ENCODE measurements around the gene RNASEL. TPM values are rescaled to one million over a fixed set of nuclear protein-coding genes. Genes with fewer than 3 reads are reported as not detected.

RNASEL gene
- total and polyA plus RNA-seq, 5 donors, result 2.5 to 5.7 (median 5.3) TPM

GRCh38 chr1:182617734-182618351 is 28.8 kb upstream of the RNASEL start:
- 49% methylated on average over 6 of the region's 6 CpGs for WGBS
- ATAC-seq (no peak), DNase-seq (no peak)
- no peaks in the 10 kb centered on the region for H3K27me3 ChIP-seq (ENCODE audit: control insufficient read depth, insufficient read depth)
- H3K27ac ChIP-seq (ENCODE audit: low read length), result no peak overlapping the region
- H3K9me3 ChIP-seq (ENCODE audit: control insufficient read depth, low read length), result no peaks in the 10 kb centered on the region
- H3K4me1 ChIP-seq (ENCODE audit: control insufficient read depth, insufficient read depth, low read length), result peaks cover 4% of the 10 kb centered on the region
- no peak overlapping the region for H3K4me3 ChIP-seq (ENCODE audit: low read length)
- intact Hi-C loops (cut with DNase I), result no loop called here

DNA sequence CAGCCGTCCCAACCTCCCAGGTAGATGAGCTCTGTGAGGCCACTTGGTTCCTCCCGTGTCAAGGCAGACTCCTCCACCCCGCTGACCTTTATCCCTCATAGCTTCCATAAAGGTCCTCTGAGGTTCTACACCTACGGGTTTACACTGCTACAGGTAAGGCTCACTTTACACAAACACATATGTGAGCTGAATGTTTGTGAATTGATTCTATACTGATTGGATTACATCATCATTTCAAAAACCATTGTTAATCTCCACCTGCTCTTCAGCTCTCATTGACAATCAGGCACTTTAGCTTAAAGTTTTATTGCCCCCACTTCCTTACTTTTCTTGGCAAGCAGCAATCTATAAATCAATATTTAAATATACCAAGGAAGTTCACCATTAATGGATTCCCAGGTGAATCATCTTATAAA is 28.0 kb upstream of the RNASEL start:
- DNase-seq, result no peak
- intact Hi-C loops (cut with DNase I), result no loop called here
- H3K27ac ChIP-seq (ENCODE audit: low read length), result no peak overlapping the region
- WGBS, result 81% methylated on average over 4 of the region's 4 CpGs
- H3K4me1 ChIP-seq (ENCODE audit: control insufficient read depth, insufficient read depth, low read length), result peaks cover 4% of the 10 kb centered on the region
- ATAC-seq, result no peak
- H3K9me3 ChIP-seq (ENCODE audit: control insufficient read depth, low read length), result no peaks in the 10 kb centered on the region
- H3K27me3 ChIP-seq (ENCODE audit: control insufficient read depth, insufficient read depth), result no peaks in the 10 kb centered on the region
- H3K4me3 ChIP-seq (ENCODE audit: low read length), result no peak overlapping the region

DNA sequence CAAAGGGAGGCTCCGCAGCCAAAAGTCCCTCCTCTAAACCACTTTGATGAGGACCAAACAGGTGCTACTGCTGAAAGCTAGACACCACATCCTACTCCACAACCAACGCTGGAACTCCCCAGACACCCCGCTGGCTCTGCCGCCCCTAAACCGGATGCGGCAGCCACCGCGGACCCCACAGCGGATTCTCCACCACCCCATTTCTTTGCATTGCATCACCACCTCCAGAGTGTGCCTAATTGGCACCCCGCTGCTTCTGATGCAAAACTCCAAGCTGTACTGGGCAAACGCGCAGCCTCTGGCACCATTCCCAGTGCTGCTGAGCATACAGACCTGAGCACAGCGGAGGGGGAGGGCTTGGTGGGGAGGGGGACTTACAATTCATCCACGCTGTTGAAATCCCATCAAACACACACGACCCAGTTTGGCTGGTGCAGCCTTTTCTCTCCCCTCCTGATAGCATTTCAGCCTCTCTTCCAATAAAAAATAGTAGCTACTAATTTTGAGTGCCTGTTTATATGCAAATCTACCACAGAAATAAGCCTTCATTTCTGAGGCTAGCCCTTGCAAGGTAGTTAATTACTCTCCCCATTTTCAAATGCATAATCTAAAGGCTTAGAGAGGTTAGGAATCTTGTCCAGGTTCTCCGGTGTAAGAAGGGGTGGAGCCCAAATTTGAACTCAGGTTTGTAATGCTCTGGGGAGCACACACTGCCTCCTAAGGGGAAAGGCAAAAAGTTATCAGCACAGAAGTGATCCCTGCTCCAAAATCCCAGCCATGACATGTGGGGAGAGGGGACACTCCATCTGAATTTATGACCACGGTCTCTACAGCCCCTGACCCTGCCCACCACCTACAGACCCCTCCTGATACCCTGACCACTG is 27.3 kb upstream of the RNASEL start:
- no peaks in the 10 kb centered on the region for H3K9me3 ChIP-seq (ENCODE audit: control insufficient read depth, low read length)
- peak; percentile 50 to 52 for ATAC-seq
- 7% methylated on average over 17 of the region's 17 CpGs for WGBS
- DNase-seq, result peak; percentile 79 to 93 (median 89)
- H3K4me3 ChIP-seq (ENCODE audit: low read length), result no peak overlapping the region
- no peak overlapping the region for H3K27ac ChIP-seq (ENCODE audit: low read length)
- H3K27me3 ChIP-seq (ENCODE audit: control insufficient read depth, insufficient read depth), result no peaks in the 10 kb centered on the region
- H3K4me1 ChIP-seq (ENCODE audit: control insufficient read depth, insufficient read depth, low read length), result peaks cover 4% of the 10 kb centered on the region
- intact Hi-C loops (cut with DNase I), result no loop called here

GRCh38 chr1:182615468-182616129 is 26.5 kb upstream of the RNASEL start:
- ATAC-seq (peak; percentile 66 to 70), DNase-seq (peak; percentile 82 to 92 (median 88))
- Histone ChIP-seq H3K4me1 (ENCODE audit: control insufficient read depth, insufficient read depth, low read length) (peaks cover 4% of the 10 kb centered on the region), H3K27me3 (ENCODE audit: control insufficient read depth, insufficient read depth) (no peaks in the 10 kb centered on the region), H3K9me3 (ENCODE audit: control insufficient read depth, low read length) (no peaks in the 10 kb centered on the region), H3K4me3 (ENCODE audit: low read length) (peak overlapping the region; percentile 45), H3K27ac (ENCODE audit: low read length) (peak overlapping the region; percentile 95)
- WGBS, result 21% methylated on average over 11 of the region's 11 CpGs
- intact Hi-C loops (cut with DNase I), result no loop called here

GRCh38 chr1:182614796-182615454 is 25.9 kb upstream of the RNASEL start:
- ATAC-seq, result peak; percentile 90 to 92
- Histone ChIP-seq H3K4me1 (ENCODE audit: control insufficient read depth, insufficient read depth, low read length) (peaks cover 4% of the 10 kb centered on the region), H3K27me3 (ENCODE audit: control insufficient read depth, insufficient read depth) (no peaks in the 10 kb centered on the region), H3K27ac (ENCODE audit: low read length) (peak overlapping the region; percentile 95), H3K4me3 (ENCODE audit: low read length) (peak overlapping the region; percentile 45), H3K9me3 (ENCODE audit: control insufficient read depth, low read length) (no peaks in the 10 kb centered on the region)
- DNase-seq, result peak; percentile 89 to 94 (median 94)
- intact Hi-C loops (cut with DNase I), result no loop called here
- WGBS, result under 1% methylated on average over 56 of the region's 56 CpGs

DNA sequence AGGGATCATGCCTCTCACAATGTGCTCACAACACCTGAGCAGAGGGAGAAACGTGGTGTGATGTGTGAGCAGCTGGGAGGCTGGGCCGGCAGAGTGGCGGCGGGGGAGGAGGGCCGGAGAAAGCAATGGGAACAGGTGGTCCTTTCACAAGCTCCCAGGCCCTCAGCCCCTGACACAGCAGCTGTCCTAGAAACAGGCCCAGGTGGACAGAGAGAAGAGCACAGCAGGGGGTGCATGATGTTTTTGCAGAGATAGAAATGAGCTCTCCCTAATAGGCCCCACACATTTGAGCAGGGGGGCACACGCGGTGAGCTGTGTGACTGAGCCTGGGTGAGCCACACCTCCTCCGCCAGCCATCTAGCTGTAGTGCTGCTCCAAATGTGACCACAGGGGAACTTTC is 22.7 kb upstream of the RNASEL start:
- Histone ChIP-seq H3K27ac (ENCODE audit: low read length) (no peak overlapping the region), H3K4me1 (ENCODE audit: control insufficient read depth, insufficient read depth, low read length) (peaks cover 2% of the 10 kb centered on the region), H3K4me3 (ENCODE audit: low read length) (no peak overlapping the region), H3K9me3 (ENCODE audit: control insufficient read depth, low read length) (no peaks in the 10 kb centered on the region), H3K27me3 (ENCODE audit: control insufficient read depth, insufficient read depth) (no peaks in the 10 kb centered on the region)
- ATAC-seq (no peak), DNase-seq (no peak)
- intact Hi-C loops (cut with DNase I), result no loop called here
- 90% methylated on average over 8 of the region's 8 CpGs for WGBS

DNA sequence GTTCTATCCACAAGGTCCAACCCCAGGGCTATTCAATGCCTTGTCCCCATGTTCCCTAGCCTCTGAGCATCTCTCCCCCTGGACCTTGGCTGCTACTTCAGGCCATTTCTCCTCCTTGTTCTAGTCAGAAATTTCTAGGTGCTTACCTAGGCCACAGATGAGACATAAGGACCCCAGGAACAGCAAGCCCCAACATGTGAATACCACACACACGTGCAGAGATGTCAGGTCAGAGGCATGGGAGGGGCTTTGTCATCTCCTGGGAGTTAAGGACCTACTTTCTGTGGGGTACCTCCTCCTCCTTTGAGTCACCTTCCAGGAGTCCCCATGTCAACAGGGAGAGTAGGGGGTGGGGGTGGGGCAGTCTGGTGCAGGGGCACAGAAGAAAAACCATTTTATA is 22.3 kb upstream of the RNASEL start:
- 83% methylated on average over 1 of the region's 1 CpG for WGBS
- Histone ChIP-seq H3K4me3 (ENCODE audit: low read length) (no peak overlapping the region), H3K27me3 (ENCODE audit: control insufficient read depth, insufficient read depth) (no peaks in the 10 kb centered on the region), H3K4me1 (ENCODE audit: control insufficient read depth, insufficient read depth, low read length) (peaks cover 2% of the 10 kb centered on the region), H3K9me3 (ENCODE audit: control insufficient read depth, low read length) (no peaks in the 10 kb centered on the region), H3K27ac (ENCODE audit: low read length) (no peak overlapping the region)
- DNase-seq (no peak), ATAC-seq (no peak)
- intact Hi-C loops (cut with DNase I), result no loop called here

- no peak overlapping the region for H3K4me3 ChIP-seq (ENCODE audit: low read length)
- peaks cover 2% of the 10 kb centered on the region for H3K4me1 ChIP-seq (ENCODE audit: control insufficient read depth, insufficient read depth, low read length)
- no peaks in the 10 kb centered on the region for H3K27me3 ChIP-seq (ENCODE audit: control insufficient read depth, insufficient read depth)
- no peak for ATAC-seq
- no peak overlapping the region for H3K27ac ChIP-seq (ENCODE audit: low read length)
- WGBS, result 78% methylated on average over 6 of the region's 6 CpGs
- no peak for DNase-seq
- no peaks in the 10 kb centered on the region for H3K9me3 ChIP-seq (ENCODE audit: control insufficient read depth, low read length)
- intact Hi-C loops (cut with DNase I), result no loop called here
Measured at GRCh38 chr1:182610606-182611194, 21.6 kb upstream of the RNASEL start.

DNA sequence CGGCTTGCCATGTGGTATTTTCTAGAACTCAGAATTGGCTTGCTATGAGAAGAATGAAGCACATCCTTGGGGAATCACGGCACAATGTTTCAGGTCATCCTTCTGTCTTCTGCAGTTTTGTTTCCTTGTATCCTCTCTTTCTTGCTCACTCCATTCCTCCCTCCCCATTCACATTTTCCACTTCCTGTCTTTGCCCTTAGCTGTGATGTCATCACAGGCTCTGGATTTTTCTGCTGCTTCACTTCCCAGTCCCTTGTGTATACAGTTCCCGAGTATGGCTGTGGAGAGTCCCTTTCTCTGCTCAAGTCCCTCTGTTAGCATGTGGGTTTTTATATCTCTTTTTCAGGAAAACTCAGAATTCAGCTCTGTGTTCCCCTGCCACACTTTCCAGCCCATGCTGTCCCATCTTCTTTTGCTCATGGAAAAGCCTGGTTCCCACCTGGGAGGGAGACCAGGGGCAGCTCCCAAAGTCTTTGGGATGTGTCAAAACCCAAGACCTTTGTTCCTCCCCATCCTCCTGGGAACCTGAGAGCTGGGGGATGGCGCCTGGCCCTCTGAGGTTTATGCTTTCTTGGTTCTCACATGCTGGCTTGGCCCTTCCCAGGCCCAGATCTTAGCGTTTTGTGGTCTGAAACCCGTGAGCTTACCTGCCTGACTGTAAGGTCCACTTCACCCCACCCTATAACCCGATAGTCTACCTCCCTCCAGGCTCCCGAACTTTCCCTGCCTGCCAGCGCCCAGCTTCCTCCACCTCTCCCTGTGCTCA is 20.0 kb upstream of the RNASEL start:
- Histone ChIP-seq H3K4me1 (ENCODE audit: control insufficient read depth, insufficient read depth, low read length) (no peaks in the 10 kb centered on the region), H3K4me3 (ENCODE audit: low read length) (no peak overlapping the region), H3K27ac (ENCODE audit: low read length) (no peak overlapping the region), H3K27me3 (ENCODE audit: control insufficient read depth, insufficient read depth) (no peaks in the 10 kb centered on the region), H3K9me3 (ENCODE audit: control insufficient read depth, low read length) (no peaks in the 10 kb centered on the region)
- no peak for DNase-seq
- no peak for ATAC-seq
- intact Hi-C loops (cut with DNase I), result no loop called here
- WGBS, result 80% methylated on average over 9 of the region's 9 CpGs

- ATAC-seq (no peak), DNase-seq (no peak)
- 50% methylated on average over 2 of the region's 2 CpGs for WGBS
- intact Hi-C loops (cut with DNase I), result no loop called here
- H3K27ac ChIP-seq (ENCODE audit: low read length), result no peak overlapping the region
- H3K4me1 ChIP-seq (ENCODE audit: control insufficient read depth, insufficient read depth, low read length), result peaks cover 3% of the 10 kb centered on the region
- H3K9me3 ChIP-seq (ENCODE audit: control insufficient read depth, low read length), result no peaks in the 10 kb centered on the region
- no peaks in the 10 kb centered on the region for H3K27me3 ChIP-seq (ENCODE audit: control insufficient read depth, insufficient read depth)
- H3K4me3 ChIP-seq (ENCODE audit: low read length), result no peak overlapping the region
Measured at GRCh38 chr1:182608236-182608635, 19.2 kb upstream of the RNASEL start.
